ENCODE results near the gene ABL2.
"Not testable (repeated sequence)": the region's sequence is repeated elsewhere in the genome, so short reads cannot be mapped to it uniquely, and the experiment has no call there.

The ABL2 gene

GRCh38 chr1:179208681-179209477, 20.6 kb downstream of the ABL2 start:
- no peak for DNase-seq

- DNase-seq: no peak
Measured at GRCh38 chr1:179206812-179207211, 22.7 kb downstream of the ABL2 start.

GRCh38 chr1:179205284-179205683, 24.2 kb downstream of the ABL2 start:
- no peak for DNase-seq

DNA sequence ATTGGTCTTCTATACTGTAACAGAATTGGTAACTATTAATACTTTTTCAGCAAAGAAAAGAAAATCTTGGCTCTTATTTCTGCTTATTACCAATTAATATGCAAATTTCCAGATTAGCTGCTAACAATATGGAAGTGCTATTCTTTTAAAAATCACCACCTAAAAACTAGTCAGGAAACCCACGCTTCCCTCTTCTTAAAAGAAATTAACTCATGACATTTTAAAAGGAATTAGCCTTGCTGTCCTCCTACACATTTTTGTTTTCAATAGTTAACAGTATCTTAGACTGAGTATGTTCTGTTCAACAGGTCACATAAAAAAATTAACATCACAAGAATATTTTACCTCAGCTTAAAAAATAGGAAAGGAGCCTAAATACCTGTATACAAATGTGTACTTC, 27.3 kb downstream of the ABL2 start:
- DNase-seq: no peak

DNA sequence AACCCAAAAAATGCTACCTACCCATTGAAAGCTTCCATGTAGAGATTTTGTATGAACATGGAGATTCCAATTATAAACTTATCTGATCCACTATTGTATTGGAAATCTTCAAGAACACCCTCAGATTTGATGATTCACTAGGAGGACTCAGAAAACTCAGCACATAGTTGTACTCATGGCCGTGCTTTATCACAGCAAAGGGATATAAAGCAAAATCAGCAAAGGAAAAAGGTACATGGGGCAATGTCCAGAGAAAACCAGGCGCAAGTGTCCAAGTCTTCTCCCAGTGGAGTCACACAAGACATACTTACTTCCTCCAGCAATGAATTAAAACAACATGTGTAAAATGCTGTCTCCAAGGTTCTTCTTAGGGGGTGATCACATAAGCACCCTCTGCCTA, 28.9 kb downstream of the ABL2 start:
- DNase-seq: no peak

DNA sequence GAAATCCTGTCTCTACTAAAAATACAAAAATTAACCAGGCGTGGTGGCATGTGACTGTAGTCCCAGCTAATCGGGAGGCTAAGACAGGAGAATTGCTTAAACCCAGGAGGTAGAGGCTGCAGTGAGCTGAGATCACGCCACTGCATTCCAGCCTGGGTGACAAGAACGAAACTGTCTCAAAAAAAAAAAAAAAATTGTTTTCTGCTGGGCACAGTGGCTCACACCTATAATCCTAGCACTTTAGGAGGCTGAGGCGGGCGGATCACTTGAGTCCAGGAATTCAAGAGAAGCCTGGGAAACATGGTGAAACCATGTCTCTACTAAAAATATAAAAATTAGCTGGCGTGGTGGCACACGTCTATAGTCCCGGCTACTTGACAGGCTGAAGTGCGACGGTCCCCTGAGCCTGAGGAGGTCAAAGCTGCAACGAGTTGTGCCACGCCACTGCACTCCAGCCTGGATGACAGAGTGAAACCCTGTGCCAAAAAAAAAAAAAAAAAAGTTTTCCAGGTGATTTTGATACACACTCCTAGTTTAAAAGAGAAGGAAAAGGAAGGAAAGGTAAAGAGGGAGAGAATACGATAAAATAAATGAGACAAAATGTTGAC, 31.7 kb downstream of the ABL2 start:
- no peak for DNase-seq

- DNase-seq: not testable (repeated sequence)
Measured at GRCh38 chr1:179195857-179196256, 33.6 kb downstream of the ABL2 start.

- no peak for DNase-seq
Measured at GRCh38 chr1:179195376-179195775, 34.1 kb downstream of the ABL2 start.

GRCh38 chr1:179194068-179194537, 35.4 kb downstream of the ABL2 start:
- DNase-seq: no peak

GRCh38 chr1:179190861-179191260, 38.6 kb downstream of the ABL2 start:
- no peak for DNase-seq

DNA sequence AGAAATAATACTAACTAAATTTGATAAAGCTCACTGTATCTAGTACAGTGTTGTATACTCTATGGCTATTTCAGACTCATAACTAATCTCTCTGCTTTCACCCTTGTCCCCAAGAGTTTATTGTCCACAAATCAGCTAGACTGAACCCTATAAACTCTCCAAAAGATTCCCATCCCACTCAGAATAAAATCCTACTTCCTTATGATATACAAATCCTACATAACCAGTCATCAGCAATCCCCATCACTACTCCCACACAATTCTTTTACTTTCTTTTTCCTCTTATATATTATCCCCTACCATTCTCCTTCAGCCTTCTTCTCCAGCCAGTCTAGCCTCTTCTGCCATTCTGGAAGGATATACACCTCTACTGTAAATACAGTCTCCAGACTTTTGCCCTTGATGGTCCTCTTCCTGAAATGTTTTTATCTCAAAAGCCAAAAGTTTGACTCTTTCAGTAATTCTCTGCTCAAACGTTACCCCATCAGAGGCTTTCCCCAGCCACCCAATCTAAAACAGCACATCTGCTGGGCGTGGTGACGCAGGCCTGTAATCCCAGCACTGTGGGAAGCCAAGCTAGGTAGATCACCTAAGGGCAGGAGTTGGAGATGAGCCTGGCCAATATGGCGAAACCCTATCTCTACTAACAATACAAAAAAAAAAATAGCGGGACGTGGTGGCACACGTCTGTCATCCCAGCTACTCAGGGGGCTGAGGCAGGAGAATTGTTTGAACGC, 41.6 kb downstream of the ABL2 start:
- DNase-seq: no peak

DNA sequence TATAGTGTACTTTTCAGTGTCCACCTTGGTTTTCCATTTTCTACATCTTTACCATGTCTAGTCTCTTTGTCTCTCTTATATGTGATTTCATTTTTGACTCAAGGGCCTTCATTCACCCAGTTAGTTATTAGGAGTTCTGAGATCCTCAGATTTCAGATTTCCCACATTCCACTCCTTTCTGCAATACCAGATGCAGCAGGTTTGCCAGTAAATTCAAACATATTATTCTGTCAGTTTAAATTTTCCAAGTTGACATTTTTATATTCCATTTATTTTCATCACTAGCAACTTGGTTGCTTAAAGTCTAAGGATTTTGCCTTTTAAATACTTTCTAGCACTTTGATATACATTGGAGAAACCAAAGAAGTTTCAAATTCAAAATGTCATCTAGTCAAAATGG, 42.4 kb downstream of the ABL2 start:
- DNase-seq: no peak

GRCh38 chr1:179184403-179184802, 45.1 kb downstream of the ABL2 start:
- DNase-seq: no peak

- DNase-seq: no peak
Measured at GRCh38 chr1:179183857-179184256, 45.6 kb downstream of the ABL2 start.

DNA sequence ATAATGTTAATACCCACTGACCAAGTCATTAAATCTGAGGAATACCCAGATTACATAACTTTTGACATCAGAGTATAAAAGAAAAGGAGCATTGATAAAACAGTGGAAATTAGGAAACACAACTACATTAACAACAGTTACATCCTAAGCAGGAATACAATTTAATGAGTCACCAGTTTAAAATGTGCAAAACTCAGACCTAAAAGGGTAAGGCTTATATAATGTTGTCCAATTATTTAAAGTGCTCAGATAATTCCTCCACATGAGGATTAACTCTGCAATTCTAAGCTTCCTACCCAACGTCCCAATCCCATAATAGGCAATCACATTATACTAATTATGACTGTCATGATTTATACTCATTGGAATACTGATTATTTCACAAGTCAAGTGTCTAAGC, 50.5 kb downstream of the ABL2 start:
- no peak for DNase-seq

DNA sequence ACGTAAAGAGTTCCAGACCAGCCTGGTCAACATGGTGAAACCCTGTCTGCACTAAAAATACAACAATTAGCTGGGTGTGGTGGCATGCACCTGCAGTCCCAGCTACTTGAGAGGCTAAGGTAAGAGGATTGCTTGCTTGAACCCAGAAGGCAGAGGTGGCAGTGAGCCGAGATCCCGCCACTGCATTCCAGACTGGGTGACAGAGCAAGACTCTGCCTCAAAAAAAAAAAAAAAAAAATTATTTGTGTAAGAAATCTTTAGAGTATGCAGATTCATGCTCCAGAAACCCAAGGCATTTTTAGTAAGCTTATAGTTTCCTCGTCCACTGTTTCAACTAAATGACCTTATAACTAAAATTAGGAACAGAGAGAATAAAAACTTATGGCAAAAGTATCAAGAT, 51.3 kb downstream of the ABL2 start:
- no peak for DNase-seq

GRCh38 chr1:179177615-179178014, 51.9 kb downstream of the ABL2 start:
- DNase-seq: no peak

- no peak for DNase-seq
Measured at GRCh38 chr1:179177182-179177581, 52.3 kb downstream of the ABL2 start.

GRCh38 chr1:179175011-179175841, 54.3 kb downstream of the ABL2 start:
- DNase-seq: no peak

GRCh38 chr1:179170468-179170770, 59.1 kb downstream of the ABL2 start:
- not testable (repeated sequence) for DNase-seq

DNA sequence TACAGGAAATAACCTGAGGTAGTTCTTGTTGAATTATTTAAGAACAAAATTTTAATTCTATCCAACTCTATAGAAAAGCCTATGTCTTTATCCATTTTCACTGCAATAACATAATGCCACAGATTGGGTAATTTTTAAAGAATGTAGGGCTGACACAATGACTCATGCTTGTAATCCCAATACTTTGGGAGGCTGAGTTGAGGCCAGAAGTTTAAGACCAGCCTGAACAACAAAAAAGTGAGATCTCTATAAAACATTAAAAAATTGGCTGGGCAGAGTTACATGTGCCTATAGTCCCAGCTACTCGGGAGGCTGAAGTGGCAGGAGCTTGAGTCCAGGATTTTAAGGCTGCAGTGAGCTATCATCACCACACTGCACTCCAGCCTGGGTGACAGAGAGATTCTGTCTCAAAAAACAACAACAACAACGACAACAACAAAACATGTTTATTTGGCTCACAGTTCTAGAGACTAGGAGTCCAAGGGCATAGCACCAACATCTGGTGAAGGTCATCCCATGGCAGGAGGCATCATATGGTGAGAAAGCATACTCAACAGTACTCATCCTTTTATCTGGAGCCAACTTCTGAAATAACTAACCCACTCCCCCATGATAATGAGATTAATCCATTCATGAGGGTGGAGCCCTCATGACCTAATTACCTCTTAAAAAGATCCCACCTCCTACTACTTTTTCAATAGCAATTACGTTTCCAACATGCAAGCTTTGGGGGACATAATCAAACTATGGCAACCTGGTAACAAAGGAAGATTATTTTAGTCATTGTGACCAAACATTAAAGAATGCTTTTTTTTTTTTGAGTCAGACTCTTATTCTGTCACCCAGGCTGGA, 59.6 kb downstream of the ABL2 start:
- DNase-seq: no peak

DNA sequence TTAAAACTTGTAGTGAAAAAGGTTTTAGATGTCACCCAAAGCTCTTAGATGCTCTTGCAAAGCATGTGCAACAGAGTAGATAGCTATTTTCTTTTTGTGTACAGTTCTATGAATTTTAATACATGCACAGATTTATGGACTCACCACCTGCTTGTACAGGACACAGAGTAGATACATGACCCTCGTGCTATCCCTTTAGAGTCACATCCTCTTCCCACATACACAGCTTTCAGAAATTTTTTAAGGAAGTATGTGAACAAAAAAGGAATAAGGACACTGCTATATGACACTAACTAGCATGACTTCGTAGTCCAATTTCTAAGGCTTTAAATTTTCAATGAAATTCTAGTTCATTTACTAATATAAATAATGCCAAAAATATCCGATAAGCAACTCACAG, 60.9 kb downstream of the ABL2 start:
- no peak for DNase-seq
